Fibroblast of lung (primary cell): ENCODE results near the gene SULT1C4.

Source experiments
- EZH2 ChIP-seq: IDR thresholded peaks from 2 replicates; pipeline ENCODE4 v1.5.1; 2012; ENCODE audit warnings: low read length, control low read depth, mild to moderate bottlenecking; ENCODE audit errors: missing control alignments
- TF ChIP-seq, protein P1 (sequence below), 2 donors: IDR thresholded peaks in 1 of 2; conservative IDR thresholded peaks in 1 of 2; 1 replicate in 1 of 2; 2 replicates in 1 of 2; pipeline ENCODE4 v1.5.1; 2011 to 2012; ENCODE audit warnings: low read length in 2 of 2, control low read depth in 1 of 2, inconsistent platforms in 1 of 2, low read depth in 1 of 2, mild to moderate bottlenecking in 1 of 2

DNA sequence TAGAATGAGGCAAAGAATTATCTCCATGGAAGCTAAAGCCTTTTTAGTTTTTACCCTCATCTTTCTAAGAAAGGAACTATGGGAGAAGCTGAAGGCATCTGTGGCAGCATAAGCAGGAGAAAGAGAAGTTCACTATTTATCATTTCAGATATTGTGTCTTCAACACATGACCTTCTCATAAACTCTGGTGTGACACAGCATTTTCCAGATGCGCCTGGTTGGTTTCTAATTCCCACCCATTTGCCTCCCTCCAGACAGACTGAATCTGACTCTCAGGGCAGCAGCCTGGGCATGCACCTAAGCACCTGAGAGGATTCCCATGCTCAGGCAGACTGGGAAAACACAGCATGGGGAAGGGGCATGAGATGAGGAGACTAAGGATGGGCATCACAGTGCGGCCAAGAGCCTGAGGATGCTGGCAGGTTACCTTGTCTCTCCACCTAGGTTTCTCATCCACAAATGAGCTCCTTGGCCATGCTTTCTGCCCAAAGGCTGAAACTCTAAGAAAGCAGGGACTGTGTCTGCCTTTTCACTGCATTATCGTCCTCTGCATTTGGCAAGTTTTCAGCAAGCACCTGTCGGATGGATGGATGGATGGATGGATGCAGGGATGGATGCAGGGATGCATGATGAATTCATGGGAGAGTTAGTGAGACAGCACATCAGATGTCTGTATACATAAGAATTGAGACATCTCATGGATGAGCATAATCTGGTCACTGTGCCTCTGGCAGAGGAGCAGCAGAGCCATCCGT lies 28.8 kb upstream of the SULT1C4 start:
- TF ChIP-seq, protein P1, sequence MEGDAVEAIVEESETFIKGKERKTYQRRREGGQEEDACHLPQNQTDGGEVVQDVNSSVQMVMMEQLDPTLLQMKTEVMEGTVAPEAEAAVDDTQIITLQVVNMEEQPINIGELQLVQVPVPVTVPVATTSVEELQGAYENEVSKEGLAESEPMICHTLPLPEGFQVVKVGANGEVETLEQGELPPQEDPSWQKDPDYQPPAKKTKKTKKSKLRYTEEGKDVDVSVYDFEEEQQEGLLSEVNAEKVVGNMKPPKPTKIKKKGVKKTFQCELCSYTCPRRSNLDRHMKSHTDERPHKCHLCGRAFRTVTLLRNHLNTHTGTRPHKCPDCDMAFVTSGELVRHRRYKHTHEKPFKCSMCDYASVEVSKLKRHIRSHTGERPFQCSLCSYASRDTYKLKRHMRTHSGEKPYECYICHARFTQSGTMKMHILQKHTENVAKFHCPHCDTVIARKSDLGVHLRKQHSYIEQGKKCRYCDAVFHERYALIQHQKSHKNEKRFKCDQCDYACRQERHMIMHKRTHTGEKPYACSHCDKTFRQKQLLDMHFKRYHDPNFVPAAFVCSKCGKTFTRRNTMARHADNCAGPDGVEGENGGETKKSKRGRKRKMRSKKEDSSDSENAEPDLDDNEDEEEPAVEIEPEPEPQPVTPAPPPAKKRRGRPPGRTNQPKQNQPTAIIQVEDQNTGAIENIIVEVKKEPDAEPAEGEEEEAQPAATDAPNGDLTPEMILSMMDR (conservative IDR thresholded peaks at IDR 0.05 in 1 of 2, IDR thresholded peaks at IDR 0.05 in 1 of 2; ENCODE audit: low read depth in 1 of 2, low read length in 2 of 2) = no peak
- TF ChIP-seq EZH2 = no peak
